Duodenal mucosa (tissue), 2 donors: ENCODE data around the gene CBX7.
A peak's percentile ranks its signal among the peaks of the same experiment; 100 is the strongest.
"Not testable (repeated sequence)": the region's sequence is repeated elsewhere in the genome, so short reads cannot be mapped to it uniquely, and the experiment has no call there.

Source experiments
- H3K27ac ChIP-seq: one replicate; pipeline ENCODE4 v1.7.0; 2013; ENCODE audit warnings: low read depth, low read length
- H3K27me3 ChIP-seq, 2 donors: one replicate each; pipeline ENCODE4 v1.7.0; 2013; ENCODE audit warnings: low read length in 2 of 2, control low read depth in 1 of 2; ENCODE audit not compliant: insufficient read depth in 2 of 2, control insufficient read depth in 1 of 2
- H3K36me3 ChIP-seq, 2 donors: one replicate each; pipeline ENCODE4 v1.7.0; 2013; ENCODE audit warnings: low read length in 2 of 2, control low read depth in 1 of 2; ENCODE audit not compliant: insufficient read depth in 2 of 2, control insufficient read depth in 1 of 2
- H3K4me1 ChIP-seq, 2 donors: one replicate each; pipeline ENCODE4 v1.7.0; 2013; ENCODE audit warnings: low read length in 2 of 2, control low read depth in 1 of 2; ENCODE audit not compliant: insufficient read depth in 2 of 2, control insufficient read depth in 1 of 2
- H3K4me3 ChIP-seq, 2 donors: one replicate each; pipeline ENCODE4 v1.7.0; 2013; ENCODE audit warnings: low read length in 2 of 2, low read depth in 1 of 2
- H3K9ac ChIP-seq, 2 donors: one replicate each; pipeline ENCODE4 v1.7.0; 2013; ENCODE audit warnings: low read length in 2 of 2, low read depth in 1 of 2
- H3K9me3 ChIP-seq, 2 donors: one replicate each; pipeline ENCODE4 v1.7.0; 2013; ENCODE audit warnings: low read length in 2 of 2, control low read depth in 1 of 2; ENCODE audit not compliant: control insufficient read depth in 1 of 2

CBX7 gene

GRCh38 chr22:39156093-39156492, 3.6 kb upstream of the CBX7 start:
- Histone ChIP-seq H3K27me3 (peaks cover 14 to 20% of the 10 kb centered on the region in 2 donors), H3K4me1 (peaks cover 13 to 16% of the 10 kb centered on the region in 2 donors)
- H3K9ac ChIP-seq, H3K36me3 ChIP-seq, H3K27ac ChIP-seq, H3K9me3 ChIP-seq, H3K4me3 ChIP-seq: not testable (repeated sequence)

- no peak overlapping the region for H3K27ac ChIP-seq
- H3K9me3 ChIP-seq: no peaks in the 10 kb centered on the region
Measured at GRCh38 chr22:39155421-39155820, 2.9 kb upstream of the CBX7 start.

GRCh38 chr22:39153220-39153717, 789 bp upstream of the CBX7 start:
- H3K36me3 ChIP-seq: peaks cover 6 to 8% of the 10 kb centered on the region in 2 donors
- peak overlapping the region; percentile 69 to 75 for H3K4me3 ChIP-seq
- peaks cover 25 to 35% of the 10 kb centered on the region in 2 donors for H3K4me1 ChIP-seq
- H3K9ac ChIP-seq: peak overlapping the region; percentile 69 to 94
- peaks cover 14 to 20% of the 10 kb centered on the region in 2 donors for H3K27me3 ChIP-seq
- H3K9me3 ChIP-seq: no peaks in the 10 kb centered on the region
- H3K27ac ChIP-seq: peak overlapping the region; percentile 84

More at GRCh38 chr22:39155421-39155820, 2.9 kb upstream of the CBX7 start:
- no peak overlapping the region for H3K4me3 ChIP-seq
- no peaks in the 10 kb centered on the region for H3K36me3 ChIP-seq
- no peak overlapping the region for H3K9ac ChIP-seq
- peaks cover 13 to 20% of the 10 kb centered on the region in 2 donors for H3K4me1 ChIP-seq
- H3K27me3 ChIP-seq: peaks cover 14 to 20% of the 10 kb centered on the region in 2 donors

- peak overlapping the region; percentile 75 to 92 for H3K9ac ChIP-seq
- peaks cover 14 to 20% of the 10 kb centered on the region in 2 donors for H3K27me3 ChIP-seq
- H3K9me3 ChIP-seq: no peaks in the 10 kb centered on the region
- peak overlapping the region; percentile 68 for H3K27ac ChIP-seq
- H3K4me3 ChIP-seq: peak overlapping the region; percentile 83 to 84
- peaks cover 6 to 8% of the 10 kb centered on the region in 2 donors for H3K36me3 ChIP-seq
- H3K4me1 ChIP-seq: peaks cover 35 to 44% of the 10 kb centered on the region in 2 donors
Measured at GRCh38 chr22:39152024-39152510, 413 bp downstream of the CBX7 start.

- H3K9me3 ChIP-seq: no peaks in the 10 kb centered on the region
- peak overlapping the region; percentile 75 to 92 for H3K9ac ChIP-seq
- peaks cover 14 to 20% of the 10 kb centered on the region in 2 donors for H3K27me3 ChIP-seq
- H3K4me1 ChIP-seq: peaks cover 38 to 47% of the 10 kb centered on the region in 2 donors
- H3K36me3 ChIP-seq: peaks cover 6 to 8% of the 10 kb centered on the region in 2 donors
- peak overlapping the region; percentile 68 for H3K27ac ChIP-seq
- H3K4me3 ChIP-seq: peak overlapping the region; percentile 83 to 84
Measured at GRCh38 chr22:39151329-39151975, 1.0 kb downstream of the CBX7 start.

GRCh38 chr22:39150848-39151215, 1.6 kb downstream of the CBX7 start:
- H3K36me3 ChIP-seq: peaks cover 6 to 8% of the 10 kb centered on the region in 2 donors
- no peaks in the 10 kb centered on the region for H3K9me3 ChIP-seq
- peak overlapping the region; percentile 3 to 75 for H3K9ac ChIP-seq
- peaks cover 14 to 20% of the 10 kb centered on the region in 2 donors for H3K27me3 ChIP-seq
- H3K27ac ChIP-seq: no peak overlapping the region
- H3K4me1 ChIP-seq: peaks cover 43 to 54% of the 10 kb centered on the region in 2 donors
- no peak overlapping the region for H3K4me3 ChIP-seq

GRCh38 chr22:39149915-39150847, 2.3 kb downstream of the CBX7 start:
- peak overlapping the region; percentile 21 for H3K27ac ChIP-seq
- no peaks in the 10 kb centered on the region for H3K9me3 ChIP-seq
- H3K27me3 ChIP-seq: peaks cover 14 to 20% of the 10 kb centered on the region in 2 donors
- peaks cover 6 to 8% of the 10 kb centered on the region in 2 donors for H3K36me3 ChIP-seq
- H3K4me1 ChIP-seq: peaks cover 43 to 54% of the 10 kb centered on the region in 2 donors
- no peak overlapping the region for H3K4me3 ChIP-seq
- no peak overlapping the region for H3K9ac ChIP-seq

- peaks cover 6 to 8% of the 10 kb centered on the region in 2 donors for H3K36me3 ChIP-seq
- H3K9me3 ChIP-seq: no peaks in the 10 kb centered on the region
- H3K9ac ChIP-seq: peak overlapping the region in 1 of 2 donors; percentile 32
- H3K4me1 ChIP-seq: peaks cover 50 to 63% of the 10 kb centered on the region in 2 donors
- H3K27me3 ChIP-seq: peaks cover 8 to 11% of the 10 kb centered on the region in 2 donors
- peak overlapping the region; percentile 9 to 13 for H3K4me3 ChIP-seq
- H3K27ac ChIP-seq: peak overlapping the region; percentile 70
Measured at GRCh38 chr22:39148727-39149535, 3.5 kb downstream of the CBX7 start.

- no peak overlapping the region for H3K4me3 ChIP-seq
- peak overlapping the region; percentile 70 for H3K27ac ChIP-seq
- H3K4me1 ChIP-seq: peaks cover 51 to 64% of the 10 kb centered on the region in 2 donors
- H3K9me3 ChIP-seq: no peaks in the 10 kb centered on the region
- H3K36me3 ChIP-seq: peaks cover 6 to 8% of the 10 kb centered on the region in 2 donors
- peaks cover 2 to 4% of the 10 kb centered on the region in 2 donors for H3K27me3 ChIP-seq
- H3K9ac ChIP-seq: no peak overlapping the region
Measured at GRCh38 chr22:39148026-39148726, 4.3 kb downstream of the CBX7 start.
